RWPE1 (cell line): ENCODE data around the gene GLA.

Experiments
- CTCF ChIA-PET: fragments of 350-600 bp; sonication (Branson Sonifier 250); formaldehyde crosslinking; extraction: SDS; loops from one replicate; lab custom pipeline; 2021; lab: Yijun Ruan, JAX
- POLR2A ChIA-PET: fragments of 400-600 bp; formaldehyde crosslinking; extraction: SDS; loops from one replicate; lab custom pipeline; 2020; ENCODE audit warnings: antibody characterized with exemption; ENCODE audit not compliant: low non-redundant PET; lab: Yijun Ruan, JAX
- DNase-seq: peaks from one replicate; pipeline ENCODE4 v3.0.0; 2012; ENCODE audit warnings: low spot score
- H3K27ac ChIP-seq: fragments of 450-650 bp; 2 replicates; pipeline ENCODE4 v1.5.1; 2017
- CTCF ChIP-seq: fragments of 450-650 bp; conservative IDR thresholded peaks from 2 replicates; pipeline ENCODE4 v1.5.1; 2017; ENCODE audit warnings: low read depth, mild to moderate bottlenecking

Gene GLA

GRCh38 chrX:101416691-101417090 is 9.0 kb upstream of the GLA start:
- DNase-seq: no peak
- ChIA-PET CTCF (no interaction called here), POLR2A (no interaction called here)
- H3K27ac ChIP-seq: no peak overlapping the region
- TF ChIP-seq CTCF: no peak

GRCh38 chrX:101415180-101416145 is 7.7 kb upstream of the GLA start:
- DNase-seq: peak; percentile 21
- CTCF ChIA-PET: interaction anchor here (0.5 kb wide), 1 partner anchor 668 kb away, joined by 3 read pairs; no protein-coding TSS in a partner anchor
- TF ChIP-seq CTCF: peak; percentile 63
- no peak overlapping the region for H3K27ac ChIP-seq
- POLR2A ChIA-PET: no interaction called here

- no peak for DNase-seq
- CTCF ChIA-PET: no interaction called here
- H3K27ac ChIP-seq: no peak overlapping the region
- no peak for TF ChIP-seq CTCF
- POLR2A ChIA-PET: no interaction called here
Observed at GRCh38 chrX:101411984-101412383, 4.3 kb upstream of the GLA start.

- no peak for TF ChIP-seq CTCF
- ChIA-PET CTCF (no interaction called here), POLR2A (no interaction called here)
- H3K27ac ChIP-seq: no peak overlapping the region
- DNase-seq: no peak
Observed at GRCh38 chrX:101410461-101410860, 2.7 kb upstream of the GLA start.

- DNase-seq: no peak
- ChIA-PET POLR2A (no interaction called here), CTCF (no interaction called here)
- no peak for TF ChIP-seq CTCF
- H3K27ac ChIP-seq: no peak overlapping the region
Observed at GRCh38 chrX:101409043-101409442, 1.3 kb upstream of the GLA start.

- ChIA-PET CTCF (no interaction called here), POLR2A (no interaction called here)
- no peak for DNase-seq
- TF ChIP-seq CTCF: no peak
- H3K27ac ChIP-seq: peak overlapping the region; percentile 90
Observed at GRCh38 chrX:101408532-101408841, 762 bp upstream of the GLA start.
